ENCODE results near the gene SNTG2.
A peak's percentile ranks its signal among the peaks of the same experiment; 100 is the strongest.
"Not testable (repeated sequence)": the region's sequence is repeated elsewhere in the genome, so short reads cannot be mapped to it uniquely, and the experiment has no call there.

The SNTG2 gene

GRCh38 chr2:1132328-1132969, 181.8 kb downstream of the SNTG2 start:
- no peak overlapping the region for H4K91ac ChIP-seq (ENCODE audit: low read depth, low read length, poor library complexity)
- no peak overlapping the region for H3K14ac ChIP-seq (ENCODE audit: low read length)
- no peaks in the 10 kb centered on the region for H3K27me3 ChIP-seq (ENCODE audit: control insufficient read depth in 3 of 3, insufficient read depth in 3 of 3, low read depth in 1 of 3, low read length in 3 of 3)
- H3K79me1 ChIP-seq (ENCODE audit: low read depth, low read length): no peaks in the 10 kb centered on the region
- WGBS, 2 donors (ENCODE audit: extremely low coverage in 2 of 2, insufficient read length in 2 of 2, insufficient replicate concordance in 1 of 2): no CpG with 5 or more reads among the region's 14 CpGs
- no peak overlapping the region for H2AK5ac ChIP-seq (ENCODE audit: low read depth, low read length)
- H3K4me2 ChIP-seq (ENCODE audit: insufficient read depth, low read length, poor library complexity, severe bottlenecking): no peak overlapping the region
- no peak overlapping the region for H3K23ac ChIP-seq (ENCODE audit: low read depth, low read length, poor library complexity)
- H3K4me1 ChIP-seq (ENCODE audit: control insufficient read depth in 2 of 2, insufficient read depth in 1 of 2, low read depth in 1 of 2, low read length in 2 of 2): peaks cover 0 to 5% of the 10 kb centered on the region in 2 donors
- H3K4me3 ChIP-seq (ENCODE audit: low read length in 2 of 2): peak overlapping the region in 1 of 2 donors; percentile 48
- no peak for DNase-seq (ENCODE audit: low spot score)
- H2BK15ac ChIP-seq (ENCODE audit: low read length): no peak overlapping the region
- no peak overlapping the region for H3K18ac ChIP-seq (ENCODE audit: low read length)
- H2BK12ac ChIP-seq (ENCODE audit: low read length): no peak overlapping the region
- no peak overlapping the region for H3K9ac ChIP-seq (ENCODE audit: low read depth, low read length, poor library complexity)
- no peak overlapping the region for H2AFZ ChIP-seq (ENCODE audit: low read length)
- H2BK5ac ChIP-seq (ENCODE audit: low read length): no peak overlapping the region
- no peaks in the 10 kb centered on the region for H3K9me3 ChIP-seq (replicated peaks in 1 of 2; ENCODE audit: control insufficient read depth in 2 of 2, insufficient read depth in 1 of 2, low read depth in 1 of 2, low read length in 2 of 2)
- no peak overlapping the region for H3K4ac ChIP-seq (ENCODE audit: low read length)
- no peaks in the 10 kb centered on the region for H3K36me3 ChIP-seq (replicated peaks in 1 of 2; ENCODE audit: control insufficient read depth in 2 of 2, insufficient read depth in 2 of 2, low read length in 2 of 2)
- no peak overlapping the region for H3K27ac ChIP-seq (replicated peaks; ENCODE audit: low read length)
- H2BK120ac ChIP-seq (ENCODE audit: low read depth, low read length): no peak overlapping the region
- H4K8ac ChIP-seq (ENCODE audit: low read depth, low read length): no peak overlapping the region

GRCh38 chr2:1133896-1134295, 183.2 kb downstream of the SNTG2 start:
- DNase-seq (ENCODE audit: low spot score); H3K4me3 ChIP-seq (ENCODE audit: low read length in 2 of 2); H2BK12ac ChIP-seq (ENCODE audit: low read length); H2BK5ac ChIP-seq (ENCODE audit: low read length); H3K23ac ChIP-seq (ENCODE audit: low read depth, low read length, poor library complexity); H3K18ac ChIP-seq (ENCODE audit: low read length); H3K4ac ChIP-seq (ENCODE audit: low read length); H3K36me3 ChIP-seq (replicated peaks in 1 of 2; ENCODE audit: control insufficient read depth in 2 of 2, insufficient read depth in 2 of 2, low read length in 2 of 2); H3K79me1 ChIP-seq (ENCODE audit: low read depth, low read length); H2BK15ac ChIP-seq (ENCODE audit: low read length); H3K14ac ChIP-seq (ENCODE audit: low read length); H3K4me2 ChIP-seq (ENCODE audit: insufficient read depth, low read length, poor library complexity, severe bottlenecking); H3K27me3 ChIP-seq (ENCODE audit: control insufficient read depth in 3 of 3, insufficient read depth in 3 of 3, low read depth in 1 of 3, low read length in 3 of 3); H2BK120ac ChIP-seq (ENCODE audit: low read depth, low read length); H3K9ac ChIP-seq (ENCODE audit: low read depth, low read length, poor library complexity); H2AK5ac ChIP-seq (ENCODE audit: low read depth, low read length); H3K9me3 ChIP-seq (replicated peaks in 1 of 2; ENCODE audit: control insufficient read depth in 2 of 2, insufficient read depth in 1 of 2, low read depth in 1 of 2, low read length in 2 of 2); H4K8ac ChIP-seq (ENCODE audit: low read depth, low read length); H3K27ac ChIP-seq (replicated peaks; ENCODE audit: low read length); H4K91ac ChIP-seq (ENCODE audit: low read depth, low read length, poor library complexity); H3K4me1 ChIP-seq (ENCODE audit: control insufficient read depth in 2 of 2, insufficient read depth in 1 of 2, low read depth in 1 of 2, low read length in 2 of 2); H2AFZ ChIP-seq (ENCODE audit: low read length): not testable (repeated sequence)
- no CpG with 5 or more reads among the region's 16 CpGs for WGBS, 2 donors (ENCODE audit: extremely low coverage in 2 of 2, insufficient read length in 2 of 2, insufficient replicate concordance in 1 of 2)

GRCh38 chr2:1134629-1135028, 184.0 kb downstream of the SNTG2 start:
- Histone ChIP-seq H3K4me3 (ENCODE audit: low read length in 2 of 2) (no peak overlapping the region), H3K27ac (replicated peaks; ENCODE audit: low read length) (no peak overlapping the region), H3K79me1 (ENCODE audit: low read depth, low read length) (no peaks in the 10 kb centered on the region), H3K9me3 (replicated peaks in 1 of 2; ENCODE audit: control insufficient read depth in 2 of 2, insufficient read depth in 1 of 2, low read depth in 1 of 2, low read length in 2 of 2) (no peaks in the 10 kb centered on the region), H3K36me3 (replicated peaks in 1 of 2; ENCODE audit: control insufficient read depth in 2 of 2, insufficient read depth in 2 of 2, low read length in 2 of 2) (no peaks in the 10 kb centered on the region), H3K4me2 (ENCODE audit: insufficient read depth, low read length, poor library complexity, severe bottlenecking) (no peak overlapping the region), H3K23ac (ENCODE audit: low read depth, low read length, poor library complexity) (no peak overlapping the region), H3K9ac (ENCODE audit: low read depth, low read length, poor library complexity) (no peak overlapping the region), H3K27me3 (ENCODE audit: control insufficient read depth in 3 of 3, insufficient read depth in 3 of 3, low read depth in 1 of 3, low read length in 3 of 3) (no peaks in the 10 kb centered on the region), H2BK5ac (ENCODE audit: low read length) (no peak overlapping the region), H2BK120ac (ENCODE audit: low read depth, low read length) (no peak overlapping the region), H4K8ac (ENCODE audit: low read depth, low read length) (no peak overlapping the region), H3K4me1 (ENCODE audit: control insufficient read depth in 2 of 2, insufficient read depth in 1 of 2, low read depth in 1 of 2, low read length in 2 of 2) (peaks cover 0 to 5% of the 10 kb centered on the region in 2 donors), H2BK12ac (ENCODE audit: low read length) (no peak overlapping the region), H3K18ac (ENCODE audit: low read length) (peak overlapping the region; percentile 8), H4K91ac (ENCODE audit: low read depth, low read length, poor library complexity) (no peak overlapping the region), H2BK15ac (ENCODE audit: low read length) (no peak overlapping the region), H3K14ac (ENCODE audit: low read length) (no peak overlapping the region), H2AFZ (ENCODE audit: low read length) (no peak overlapping the region), H2AK5ac (ENCODE audit: low read depth, low read length) (no peak overlapping the region), H3K4ac (ENCODE audit: low read length) (no peak overlapping the region)
- no CpG with 5 or more reads among the region's 20 CpGs for WGBS, 2 donors (ENCODE audit: extremely low coverage in 2 of 2, insufficient read length in 2 of 2, insufficient replicate concordance in 1 of 2)
- DNase-seq (ENCODE audit: low spot score): no peak

- Histone ChIP-seq H3K14ac (ENCODE audit: low read length) (no peak overlapping the region), H2AFZ (ENCODE audit: low read length) (no peak overlapping the region), H4K91ac (ENCODE audit: low read depth, low read length, poor library complexity) (no peak overlapping the region), H2BK120ac (ENCODE audit: low read depth, low read length) (no peak overlapping the region), H2BK5ac (ENCODE audit: low read length) (no peak overlapping the region), H3K23ac (ENCODE audit: low read depth, low read length, poor library complexity) (no peak overlapping the region), H3K27me3 (ENCODE audit: control insufficient read depth in 3 of 3, insufficient read depth in 3 of 3, low read depth in 1 of 3, low read length in 3 of 3) (no peaks in the 10 kb centered on the region), H3K36me3 (replicated peaks in 1 of 2; ENCODE audit: control insufficient read depth in 2 of 2, insufficient read depth in 2 of 2, low read length in 2 of 2) (no peaks in the 10 kb centered on the region), H3K4me1 (ENCODE audit: control insufficient read depth in 2 of 2, insufficient read depth in 1 of 2, low read depth in 1 of 2, low read length in 2 of 2) (peaks cover 0 to 5% of the 10 kb centered on the region in 2 donors), H3K9me3 (replicated peaks in 1 of 2; ENCODE audit: control insufficient read depth in 2 of 2, insufficient read depth in 1 of 2, low read depth in 1 of 2, low read length in 2 of 2) (no peaks in the 10 kb centered on the region), H2AK5ac (ENCODE audit: low read depth, low read length) (no peak overlapping the region), H3K4ac (ENCODE audit: low read length) (no peak overlapping the region), H3K4me2 (ENCODE audit: insufficient read depth, low read length, poor library complexity, severe bottlenecking) (no peak overlapping the region), H4K8ac (ENCODE audit: low read depth, low read length) (no peak overlapping the region), H3K4me3 (ENCODE audit: low read length in 2 of 2) (no peak overlapping the region), H3K18ac (ENCODE audit: low read length) (no peak overlapping the region), H3K9ac (ENCODE audit: low read depth, low read length, poor library complexity) (no peak overlapping the region), H2BK15ac (ENCODE audit: low read length) (no peak overlapping the region), H3K79me1 (ENCODE audit: low read depth, low read length) (no peaks in the 10 kb centered on the region), H3K27ac (replicated peaks; ENCODE audit: low read length) (no peak overlapping the region), H2BK12ac (ENCODE audit: low read length) (no peak overlapping the region)
- DNase-seq (ENCODE audit: low spot score): no peak
- no CpG with 5 or more reads among the region's 7 CpGs for WGBS, 2 donors (ENCODE audit: extremely low coverage in 2 of 2, insufficient read length in 2 of 2, insufficient replicate concordance in 1 of 2)
Measured at GRCh38 chr2:1136067-1136466, 185.4 kb downstream of the SNTG2 start.
